ENCODE data around the gene AP4S1.
"Not testable (repeated sequence)": the region's sequence is repeated elsewhere in the genome, so short reads cannot be mapped to it uniquely, and the experiment has no call there.

Gene AP4S1

DNA sequence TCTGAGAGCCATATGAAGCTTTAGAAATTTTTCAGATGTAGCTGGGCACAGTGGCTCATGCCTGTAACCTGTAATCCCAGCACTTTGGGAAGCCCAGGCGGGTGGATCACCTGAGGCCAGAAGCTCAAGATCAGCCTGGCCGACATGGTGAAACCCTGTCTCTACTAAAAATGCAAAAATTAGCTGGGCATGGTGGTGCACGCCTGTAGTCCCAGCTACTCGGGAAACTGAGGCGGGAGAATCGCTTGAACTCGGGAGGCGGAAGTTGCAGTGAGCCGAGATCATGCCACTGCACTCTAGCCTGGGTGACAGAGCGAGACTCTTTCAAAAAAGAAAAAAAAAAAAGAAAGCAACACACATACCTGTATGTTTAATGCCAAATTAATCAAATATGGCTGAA, 17.4 kb downstream of the AP4S1 start:
- not testable (repeated sequence) for DNase-seq (ENCODE audit: low read depth, low spot score)

DNA sequence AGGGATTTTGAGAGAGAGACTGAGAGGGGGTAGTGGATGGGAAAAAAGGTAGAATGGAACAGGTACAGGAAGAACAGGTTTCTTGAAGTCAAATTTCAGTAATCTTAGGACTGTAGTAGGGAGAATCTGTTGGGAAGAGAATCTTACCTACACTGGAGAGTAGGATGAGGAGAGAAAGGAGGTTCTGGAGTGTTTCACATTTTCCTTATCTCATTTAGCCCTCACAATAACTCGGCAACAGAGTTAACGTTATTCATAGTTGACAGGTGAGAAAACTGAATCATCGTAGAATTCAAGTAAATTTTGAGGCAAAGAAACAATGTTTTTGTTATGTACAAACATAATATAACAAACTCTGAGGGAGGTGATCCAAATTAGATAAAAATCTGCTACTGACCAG, 17.9 kb downstream of the AP4S1 start:
- DNase-seq (ENCODE audit: low read depth, low spot score) = no peak

DNA sequence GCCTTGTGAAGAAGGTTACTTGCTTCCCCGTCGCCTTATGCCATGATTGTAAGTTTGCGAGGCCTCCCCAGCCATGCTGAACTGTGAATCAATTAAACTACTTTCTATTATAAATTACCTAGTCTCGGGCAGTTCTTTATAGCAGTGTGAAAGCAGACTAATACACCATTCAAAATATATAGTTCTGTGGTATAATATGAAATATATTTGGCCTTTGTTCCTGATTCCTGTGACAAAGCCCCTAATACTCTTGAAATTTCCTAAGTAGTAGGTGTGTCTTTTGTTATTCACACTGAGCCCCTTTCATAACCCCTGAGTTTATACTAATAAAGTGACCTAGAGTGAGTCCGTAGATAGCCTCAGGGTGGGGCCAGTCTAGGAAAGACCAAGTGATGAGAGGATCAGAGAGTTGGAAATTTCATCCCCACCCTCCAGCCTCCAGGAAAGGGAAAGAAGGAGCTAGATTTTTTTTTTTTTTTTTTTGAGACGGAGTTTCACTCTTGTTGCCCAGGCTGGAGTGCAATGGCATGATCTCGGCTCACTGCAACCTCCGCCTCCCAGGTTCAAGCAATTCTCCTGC, 20.1 kb downstream of the AP4S1 start:
- no peak for DNase-seq (ENCODE audit: low read depth, low spot score)

DNA sequence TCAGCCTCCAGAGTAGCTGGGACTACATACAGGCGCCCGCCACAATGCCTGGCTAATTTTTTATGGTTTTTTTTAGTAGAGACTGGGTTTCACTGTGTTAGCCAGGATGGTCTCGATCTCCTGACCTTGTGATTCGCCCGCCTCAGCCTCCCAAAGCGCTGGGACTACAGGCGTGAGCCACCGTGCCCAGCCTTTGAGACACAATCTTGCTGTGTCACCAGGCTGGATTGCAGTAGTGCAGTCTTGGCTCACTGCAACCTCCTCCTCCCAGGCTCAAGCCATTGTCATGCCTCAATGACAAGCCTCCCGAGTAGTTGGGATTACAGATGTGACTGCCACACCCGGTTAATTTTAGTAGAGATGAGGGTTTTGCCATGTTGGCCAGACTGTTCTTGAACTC, 22.1 kb downstream of the AP4S1 start:
- no peak for DNase-seq (ENCODE audit: low read depth, low spot score)

DNA sequence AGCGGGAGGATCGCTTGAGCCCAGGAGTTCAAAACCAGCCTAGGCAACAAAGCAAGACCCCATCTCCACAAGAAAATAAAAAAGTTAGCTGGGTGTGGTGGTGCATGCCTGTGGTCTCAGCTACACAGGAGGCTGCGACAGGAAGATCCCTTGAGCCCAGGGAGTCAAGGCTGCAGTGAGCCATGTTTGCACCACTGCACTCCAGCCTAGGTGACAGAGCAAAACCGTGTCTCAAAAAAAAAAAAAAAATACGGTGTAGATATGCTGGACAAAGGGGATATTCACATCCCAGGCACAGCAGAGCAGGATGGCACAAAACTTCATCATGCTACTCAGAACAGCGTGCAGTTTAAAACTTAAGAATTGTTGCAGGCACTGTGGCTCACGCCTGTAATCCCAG, 25.6 kb downstream of the AP4S1 start:
- DNase-seq (ENCODE audit: low read depth, low spot score) = no peak

DNA sequence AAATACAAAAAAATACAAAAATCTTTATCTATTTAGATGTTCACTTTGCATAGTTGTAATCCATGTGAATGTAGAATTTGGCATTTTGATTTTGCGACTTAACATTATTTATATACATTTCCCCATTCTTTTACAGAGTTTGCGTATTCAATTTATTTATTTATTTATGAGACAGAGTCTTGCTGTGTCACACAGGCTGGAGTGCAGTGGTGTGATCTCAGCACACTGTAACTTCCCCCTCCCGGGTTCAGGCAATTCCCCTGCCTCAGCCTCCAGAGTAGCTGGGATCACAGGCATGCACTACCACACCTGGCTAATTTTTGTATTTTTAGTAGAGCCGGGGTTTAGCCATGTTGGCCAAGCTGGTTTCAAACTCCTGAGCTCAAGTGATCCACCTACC, 26.1 kb downstream of the AP4S1 start:
- DNase-seq (ENCODE audit: low read depth, low spot score) = no peak

DNA sequence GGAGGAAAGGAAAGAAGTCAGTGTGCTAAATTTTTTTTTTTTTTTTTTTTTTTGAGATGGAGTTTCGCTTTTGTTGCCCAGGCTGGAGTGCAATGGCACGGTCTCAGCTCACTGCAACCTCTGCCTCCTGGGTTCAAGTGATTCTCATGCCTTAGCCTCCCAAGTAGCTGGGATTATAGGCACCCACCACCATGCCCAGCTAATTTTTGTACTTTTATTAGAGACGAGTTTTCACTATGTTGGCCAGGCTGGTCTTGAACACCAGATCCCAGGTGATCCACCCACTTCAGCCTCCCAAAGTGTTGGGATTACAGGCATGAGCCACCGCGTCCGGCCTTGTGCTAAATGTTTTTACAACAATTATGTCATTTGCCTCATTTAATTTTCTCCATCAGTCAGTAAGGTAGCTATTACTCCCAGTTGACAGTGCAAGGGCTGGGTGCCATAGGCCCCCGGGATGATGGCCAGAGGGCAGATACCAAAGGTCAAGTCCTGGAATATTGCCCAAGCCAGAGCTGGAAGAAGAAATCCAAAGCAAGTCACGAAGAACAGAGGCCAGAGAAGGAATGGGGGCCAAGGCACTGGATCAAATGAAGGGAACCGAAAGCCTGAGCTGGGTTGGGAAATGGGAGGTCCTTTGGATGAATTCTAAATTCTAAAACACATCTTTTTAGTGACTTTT, 27.6 kb downstream of the AP4S1 start:
- not testable (repeated sequence) for DNase-seq (ENCODE audit: low read depth, low spot score)

DNA sequence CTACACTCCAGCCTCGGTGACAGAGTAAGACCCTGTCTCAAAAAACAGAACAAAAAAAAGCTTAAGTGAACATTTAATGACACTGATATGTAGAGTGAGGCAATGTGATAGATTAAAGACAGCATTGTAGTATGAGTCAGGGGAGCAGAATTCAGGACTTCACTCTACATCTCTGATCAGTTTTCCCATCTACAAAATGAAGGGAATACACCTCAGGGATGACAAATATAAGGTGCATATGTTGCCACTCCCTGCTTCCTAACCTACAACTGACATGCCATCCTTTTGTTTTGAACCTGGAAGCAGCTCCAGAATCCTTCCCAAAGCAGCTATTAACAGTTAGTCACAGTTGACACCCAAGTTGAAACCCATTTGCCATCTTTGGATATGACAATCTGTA, 31.6 kb downstream of the AP4S1 start:
- DNase-seq (ENCODE audit: low read depth, low spot score) = no peak

DNA sequence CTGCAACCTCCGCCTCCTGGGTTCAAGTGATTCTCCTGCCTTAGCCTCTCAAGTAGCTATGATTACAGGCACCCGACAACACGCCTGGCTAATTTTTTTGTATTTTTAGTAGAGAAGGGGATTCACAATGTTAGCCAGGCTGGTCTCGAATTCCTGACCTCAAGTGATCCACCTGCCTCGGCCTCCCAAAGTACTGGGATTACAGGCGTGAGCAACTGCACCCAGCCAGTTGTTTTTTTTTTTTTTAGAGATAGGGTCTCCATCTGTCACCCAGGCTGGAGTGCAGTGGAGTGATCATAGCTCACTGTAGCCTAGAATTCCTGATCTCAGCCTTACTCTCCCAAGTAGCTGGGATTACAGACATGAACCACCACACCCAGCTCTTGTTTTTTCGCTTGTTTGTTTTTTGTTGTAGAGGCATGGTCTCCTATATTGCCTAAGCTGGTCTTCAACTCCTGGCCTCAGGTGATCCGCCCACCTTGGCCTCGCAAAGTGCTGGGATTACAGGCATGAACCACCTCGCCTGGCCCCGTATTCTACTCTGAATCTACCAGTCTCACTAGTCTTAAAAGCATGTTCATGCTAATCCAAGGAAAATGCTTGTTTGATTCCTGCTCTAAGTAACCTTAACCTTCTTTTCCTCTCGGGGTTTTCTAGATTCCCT, 32.4 kb downstream of the AP4S1 start:
- DNase-seq (ENCODE audit: low read depth, low spot score) = no peak

DNA sequence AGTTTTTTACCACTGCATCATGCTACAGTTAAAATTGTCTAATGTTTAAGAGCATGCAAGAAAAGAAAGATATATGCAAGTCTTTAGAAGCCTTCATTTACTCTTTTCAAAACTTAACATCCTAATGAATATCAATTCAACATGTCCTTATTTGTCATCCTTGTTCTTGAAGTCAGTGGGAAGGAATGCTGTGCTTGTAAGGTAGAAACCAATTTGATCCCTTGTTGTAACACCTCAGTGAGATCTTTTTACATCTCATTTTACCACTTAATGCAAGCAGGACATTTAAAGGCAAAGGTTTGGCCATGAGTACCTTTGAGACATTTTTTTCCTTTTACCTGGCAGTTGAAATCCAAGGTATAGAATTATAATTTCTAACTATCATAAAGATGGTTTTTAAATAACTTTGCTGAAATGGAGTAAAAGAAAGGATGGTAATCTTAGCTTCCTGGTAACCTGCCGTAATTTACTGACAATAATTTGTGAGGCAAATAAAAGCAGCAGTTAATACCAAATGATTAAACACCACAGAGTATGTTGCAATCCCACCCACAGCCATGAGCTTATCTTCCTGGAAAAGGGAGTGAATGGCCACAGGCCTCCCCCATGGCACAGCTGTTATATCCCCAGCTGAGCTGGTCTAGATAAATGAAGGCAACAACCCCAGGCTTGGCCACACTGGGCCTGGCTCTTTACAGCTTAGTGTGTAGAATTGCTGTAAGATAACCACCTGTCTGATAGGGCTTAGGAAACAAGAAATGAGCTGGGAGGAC, 33.9 kb downstream of the AP4S1 start:
- peak; percentile 47 for DNase-seq (ENCODE audit: low read depth, low spot score)

DNA sequence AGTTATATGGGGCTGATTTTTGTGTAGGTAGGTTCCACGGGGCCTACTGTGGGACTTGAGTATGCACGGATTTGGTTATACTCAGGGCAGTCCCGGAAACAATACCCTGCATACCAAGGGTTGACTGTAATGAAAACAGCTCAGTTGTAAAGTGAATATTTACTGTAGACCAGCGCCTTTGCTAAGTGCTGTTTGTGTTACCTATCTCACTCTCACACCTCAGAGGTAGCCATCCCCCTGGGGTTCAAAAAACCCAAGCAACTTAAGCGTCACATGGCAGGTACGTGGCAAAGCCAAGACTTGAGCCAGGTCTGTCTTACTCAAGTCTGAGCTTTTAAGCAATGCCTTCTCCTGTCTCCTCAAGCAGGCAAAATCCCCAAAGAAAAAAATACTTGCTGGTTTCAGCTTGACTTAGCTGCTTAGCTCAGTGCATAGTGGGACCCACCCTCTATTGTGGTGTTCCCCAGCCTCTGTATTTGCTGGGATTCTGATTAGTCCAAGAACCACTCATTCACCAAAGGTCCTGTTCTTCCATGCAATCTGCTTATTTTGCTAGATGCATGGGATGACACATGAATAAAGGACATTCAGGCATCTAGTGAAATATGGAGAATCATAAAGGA, 34.9 kb downstream of the AP4S1 start:
- DNase-seq (ENCODE audit: low read depth, low spot score) = peak; percentile 58

DNA sequence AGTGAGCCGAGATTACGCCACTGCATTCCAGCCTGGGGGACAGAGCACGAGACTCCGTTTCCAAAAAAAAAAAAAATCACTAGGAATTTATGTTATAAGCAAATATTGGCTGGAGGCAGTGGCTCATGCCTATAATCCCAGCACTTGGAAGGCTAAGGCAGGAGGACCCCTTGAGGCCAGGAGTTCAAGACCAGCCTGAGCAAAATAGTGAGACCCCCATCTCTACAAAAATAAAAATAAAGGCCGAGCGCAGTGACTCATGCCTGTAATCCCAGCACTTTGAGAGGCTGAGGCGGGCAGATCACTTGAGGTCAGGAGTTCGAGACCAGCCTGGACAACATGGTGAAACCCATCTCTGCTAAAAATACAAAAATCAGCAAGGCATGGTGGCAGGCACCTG, 37.5 kb downstream of the AP4S1 start:
- not testable (repeated sequence) for DNase-seq (ENCODE audit: low read depth, low spot score)

DNA sequence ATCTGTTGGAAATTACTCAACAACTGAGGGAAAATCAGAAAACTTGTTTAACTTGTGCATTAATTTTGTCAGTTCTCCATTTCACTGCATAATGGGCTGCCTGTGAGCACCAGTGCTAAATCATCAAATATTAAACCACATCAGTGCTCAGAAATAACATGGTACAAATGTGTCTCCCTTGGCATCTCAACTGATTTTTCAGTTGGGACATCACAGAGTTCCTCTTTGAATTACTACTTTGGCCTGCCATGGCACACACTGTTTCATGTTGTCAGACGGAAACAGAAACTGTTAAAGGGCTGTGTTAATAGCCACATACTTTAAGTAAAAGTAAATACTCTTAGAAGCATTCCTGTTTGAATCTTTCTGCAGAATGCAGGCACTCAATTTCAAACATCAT, 42.8 kb downstream of the AP4S1 start:
- DNase-seq (ENCODE audit: low read depth, low spot score) = no peak

DNA sequence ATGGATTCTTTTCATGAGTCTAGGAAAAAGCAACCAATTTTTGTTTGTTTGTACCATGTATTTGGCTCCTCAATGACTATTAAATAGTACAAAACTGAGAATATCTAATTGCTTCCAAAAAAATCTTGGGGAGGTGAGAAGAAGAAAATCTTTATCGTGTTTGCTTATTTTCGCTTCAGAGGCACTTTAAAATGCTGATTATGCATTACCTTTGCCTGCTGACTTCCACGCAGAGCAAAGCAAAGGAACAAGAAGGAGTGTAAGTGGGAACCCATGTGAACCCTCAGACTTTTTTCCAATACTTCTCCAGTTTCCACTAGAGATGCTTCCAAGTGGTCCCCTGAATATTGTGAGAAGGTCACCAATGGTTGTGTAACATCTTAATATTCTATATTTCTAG, 43.9 kb downstream of the AP4S1 start:
- DNase-seq (ENCODE audit: low read depth, low spot score) = no peak

DNA sequence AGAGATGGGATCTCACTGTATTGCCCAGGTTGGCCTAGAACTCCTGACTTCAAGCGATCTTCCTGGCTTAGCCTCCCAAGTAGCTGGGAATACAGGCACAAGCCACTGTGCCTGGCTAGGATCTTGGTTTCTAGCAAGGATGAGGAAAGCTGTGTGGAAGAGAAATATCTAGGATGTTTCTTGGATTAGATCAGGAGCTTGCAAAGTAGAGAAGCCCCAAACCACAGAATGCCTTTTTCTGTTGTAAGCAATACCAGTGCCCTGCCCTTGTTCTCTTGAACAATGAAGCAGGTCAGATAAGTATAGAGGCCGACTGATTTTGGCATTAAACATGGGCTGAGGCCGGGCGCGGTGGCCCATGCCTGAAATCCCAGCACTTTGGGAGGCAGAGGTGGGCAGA, 45.0 kb downstream of the AP4S1 start:
- peak; percentile 22 for DNase-seq (ENCODE audit: low read depth, low spot score)

DNA sequence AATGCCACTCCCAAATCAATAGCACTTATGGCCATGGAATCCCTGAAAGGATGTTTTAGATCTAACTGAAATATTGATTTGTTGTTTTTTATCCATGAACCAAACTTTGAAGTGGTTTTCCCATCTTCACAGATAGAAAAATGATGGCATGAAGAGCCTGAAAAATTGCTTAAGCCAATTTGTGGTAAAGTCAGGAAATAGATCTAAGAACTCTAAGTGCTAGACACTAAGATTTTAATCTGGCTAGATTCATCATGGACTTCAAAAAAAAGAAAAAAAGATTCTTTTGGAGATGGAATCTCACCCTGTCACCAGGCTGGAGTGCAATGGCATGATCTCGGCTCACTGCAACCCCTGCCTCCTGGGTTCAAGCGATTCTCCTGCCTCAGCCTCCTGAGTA, 45.7 kb downstream of the AP4S1 start:
- no peak for DNase-seq (ENCODE audit: low read depth, low spot score)

DNA sequence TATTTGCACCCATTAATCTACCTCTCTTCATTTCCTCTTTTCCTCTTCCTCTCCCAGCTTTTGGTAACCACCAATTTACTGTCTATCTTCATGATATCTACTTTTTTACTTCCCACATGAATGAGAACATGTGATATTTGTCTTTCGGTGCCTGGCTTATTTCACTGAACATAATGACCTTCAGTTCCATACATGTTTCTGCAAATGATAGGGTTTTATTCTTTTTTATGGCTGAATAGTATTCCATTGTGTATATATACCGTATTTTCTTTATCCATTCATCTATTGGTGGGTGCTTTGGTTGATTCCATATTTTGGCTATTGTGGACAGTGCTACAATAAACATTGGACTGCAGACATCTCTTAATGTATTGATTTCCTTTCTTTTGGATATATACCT, 49.7 kb downstream of the AP4S1 start:
- no peak for DNase-seq (ENCODE audit: low read depth, low spot score)

DNA sequence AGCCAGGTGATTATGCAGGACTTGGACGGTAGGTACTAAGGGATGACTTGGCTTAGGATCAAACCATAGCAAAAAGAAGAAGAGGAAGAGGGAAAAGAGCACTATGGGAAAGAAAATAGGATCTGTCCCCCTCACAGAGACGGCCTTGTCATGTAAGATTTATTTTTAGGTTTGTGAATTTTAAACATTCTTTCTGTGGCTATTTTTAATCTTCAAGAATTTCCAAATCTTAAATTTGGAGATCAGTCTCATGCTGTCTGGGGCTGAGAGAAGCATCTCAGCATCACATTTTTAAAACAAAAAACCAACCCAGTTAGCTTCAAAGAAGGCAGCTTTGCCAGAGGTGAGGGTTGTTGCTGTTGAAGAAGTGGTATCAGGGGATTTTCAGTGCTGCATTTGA, 53.3 kb downstream of the AP4S1 start:
- no peak for DNase-seq (ENCODE audit: low read depth, low spot score)

DNA sequence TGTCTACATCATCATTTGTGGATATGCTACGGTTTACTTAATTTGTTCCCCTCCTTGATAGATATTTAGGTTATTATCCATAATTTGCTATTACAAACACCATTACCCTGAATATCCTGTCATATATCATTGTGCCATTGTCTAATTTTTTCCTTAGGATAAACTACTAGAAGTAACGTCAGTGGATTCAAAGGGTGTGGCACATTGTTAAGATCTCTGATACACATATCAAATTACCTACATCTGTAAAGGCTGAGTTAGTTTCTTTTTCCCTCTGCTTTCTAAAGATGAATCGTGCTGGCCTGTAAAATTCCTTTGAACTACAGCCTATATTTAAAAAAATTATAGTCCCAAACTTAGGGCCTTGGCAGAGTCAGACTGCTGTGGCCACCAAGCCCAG, 54.6 kb downstream of the AP4S1 start:
- DNase-seq (ENCODE audit: low read depth, low spot score) = no peak

DNA sequence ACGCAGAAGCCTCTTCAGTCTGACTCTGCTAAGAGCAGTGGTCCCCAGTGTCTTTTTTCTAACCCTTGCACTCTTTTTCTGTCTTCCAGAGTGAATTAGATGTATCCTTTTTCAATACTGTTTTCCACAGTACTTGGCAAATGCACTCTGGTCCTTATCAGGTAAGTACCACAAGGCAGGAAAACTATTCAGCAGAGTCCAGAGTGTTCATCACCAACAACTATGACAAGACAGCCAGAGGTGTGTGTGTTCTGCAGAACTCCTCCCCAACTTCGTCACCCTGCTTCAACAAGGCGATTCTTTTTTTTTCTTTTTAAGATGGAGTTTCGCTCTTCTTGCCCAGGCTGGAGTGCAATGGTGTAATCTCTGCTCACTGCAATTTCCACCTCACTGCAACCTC, 55.0 kb downstream of the AP4S1 start:
- DNase-seq (ENCODE audit: low read depth, low spot score) = no peak

DNA sequence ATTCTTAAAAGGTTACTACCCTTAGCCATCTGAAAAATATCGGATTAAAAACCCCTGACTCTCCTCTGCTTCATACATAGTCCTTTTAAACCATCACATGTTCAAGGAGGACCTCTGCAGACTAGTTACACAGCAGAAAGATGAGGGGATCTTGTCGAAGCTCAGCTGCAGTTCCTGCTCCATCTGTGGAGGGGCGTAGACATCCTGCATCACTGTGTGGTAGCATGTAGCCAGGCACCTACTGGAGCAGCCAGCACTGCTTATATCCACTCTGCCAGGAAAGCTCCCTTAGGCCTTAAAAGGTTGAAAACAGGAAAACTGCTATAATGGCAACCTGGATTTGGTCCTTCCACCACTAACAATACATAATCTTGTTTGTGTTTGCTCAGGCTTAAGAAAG, 58.3 kb downstream of the AP4S1 start:
- no peak for DNase-seq (ENCODE audit: low read depth, low spot score)

DNA sequence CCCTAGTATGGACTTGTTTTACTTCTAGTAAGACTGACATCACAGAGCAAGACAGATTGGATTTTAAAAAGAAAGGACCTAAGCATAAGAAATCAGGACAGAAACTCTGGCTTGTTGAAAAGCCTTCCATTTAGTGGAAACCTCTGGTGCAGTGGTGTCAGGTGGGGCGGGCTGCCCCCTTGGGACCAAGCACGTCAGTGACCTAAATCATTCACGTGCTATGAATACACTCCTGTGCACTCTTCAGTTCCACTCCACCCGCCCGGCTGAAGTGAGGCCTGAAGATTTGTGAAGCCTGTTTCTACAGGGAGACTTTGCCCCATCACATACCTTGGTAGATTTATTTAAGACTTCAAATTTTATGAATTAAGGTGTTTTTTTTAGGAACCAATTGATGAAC, 58.9 kb downstream of the AP4S1 start:
- no peak for DNase-seq (ENCODE audit: low read depth, low spot score)

Measured in ELF-1 (cell line).